HEK293T (cell line): Measurements from ENCODE around the gene ZHX3.

Experiments used
- ARNT ChIP-seq: fragments of 450-650 bp; IDR thresholded peaks from 2 replicates; pipeline ENCODE4 v1.6.1; 2017; ENCODE audit warnings: mild to moderate bottlenecking
- BHLHE40 ChIP-seq: fragments of 450-650 bp; IDR thresholded peaks from 2 replicates; pipeline ENCODE4 v1.6.1; 2016; ENCODE audit warnings: mild to moderate bottlenecking, moderate library complexity, borderline replicate concordance
- FOXK2 ChIP-seq: fragments of 450-650 bp; IDR thresholded peaks from 2 replicates; pipeline ENCODE4 v1.6.1; 2016; ENCODE audit warnings: mild to moderate bottlenecking
- FOXM1 ChIP-seq: fragments of 450-650 bp; IDR thresholded peaks from 2 replicates; pipeline ENCODE4 v1.6.1; 2017; ENCODE audit warnings: mild to moderate bottlenecking, borderline replicate concordance
- SP1 ChIP-seq: fragments of 450-650 bp; IDR thresholded peaks from 2 replicates; pipeline ENCODE4 v1.6.1; 2017

DNA sequence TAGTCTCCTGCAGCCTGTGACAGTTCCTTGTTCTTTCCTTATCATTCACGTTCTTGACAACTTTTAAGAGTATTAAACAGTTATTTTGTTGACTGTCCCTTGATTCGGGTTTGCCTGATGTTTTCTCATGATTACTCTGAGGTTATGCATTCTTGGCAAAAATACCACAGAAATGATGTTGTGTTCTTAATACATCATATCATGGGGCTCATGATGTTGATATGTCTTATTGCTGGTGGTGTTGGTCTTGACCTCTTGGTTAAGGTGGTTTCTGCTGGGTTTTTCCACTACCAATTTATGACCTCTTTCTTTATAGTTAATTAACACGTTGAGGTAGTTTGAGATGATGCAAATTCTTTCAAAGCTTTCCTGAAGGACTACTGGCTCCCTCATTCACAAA is 59.1 kb downstream of the ZHX3 start:
- no peak for TF ChIP-seq SP1
- no peak for TF ChIP-seq FOXM1
- TF ChIP-seq BHLHE40: no peak
- TF ChIP-seq ARNT: no peak
- TF ChIP-seq FOXK2: no peak
